H9 (cell line): ENCODE measurements around the gene KLK15. TPM values are rescaled to one million over a fixed set of nuclear protein-coding genes. Genes with fewer than 3 reads are reported as not detected.

Experiments
- DNase-seq: peaks from one replicate; pipeline ENCODE4 v3.0.0-alpha.2; 2017
- H2AFZ ChIP-seq: one replicate; pipeline ENCODE4 v1.6.1; 2013; ENCODE audit warnings: mild to moderate bottlenecking, low read length, control low read depth, moderate library complexity
- H2AK5ac ChIP-seq: 2 replicates; pipeline ENCODE4 v1.6.1; 2013; ENCODE audit warnings: low read length, control low read depth, mixed read lengths; ENCODE audit not compliant: insufficient read length
- H2BK120ac ChIP-seq: one replicate; pipeline ENCODE4 v1.6.1; 2013; ENCODE audit warnings: low read depth, mild to moderate bottlenecking, low read length, control low read depth, inconsistent platforms; ENCODE audit not compliant: poor library complexity, severe bottlenecking
- H2BK12ac ChIP-seq: 2 replicates; pipeline ENCODE4 v1.6.1; 2013; ENCODE audit warnings: low read length, control low read depth, mixed read lengths, low read depth; ENCODE audit not compliant: insufficient read length
- H2BK15ac ChIP-seq: 2 replicates; pipeline ENCODE4 v1.6.1; 2013; ENCODE audit warnings: low read depth, low read length, control low read depth
- H2BK20ac ChIP-seq: one replicate; pipeline ENCODE4 v1.6.1; 2013; ENCODE audit warnings: low read depth, mild to moderate bottlenecking, low read length, control low read depth, inconsistent platforms; ENCODE audit not compliant: poor library complexity, severe bottlenecking
- H2BK5ac ChIP-seq: 2 replicates; pipeline ENCODE4 v1.6.1; 2013; ENCODE audit warnings: low read length, control low read depth, mixed read lengths; ENCODE audit not compliant: insufficient read length
- H3K14ac ChIP-seq: 2 replicates; pipeline ENCODE4 v1.6.1; 2013; ENCODE audit warnings: low read length, control low read depth; ENCODE audit not compliant: insufficient read depth
- H3K18ac ChIP-seq: 2 replicates; pipeline ENCODE4 v1.6.1; 2013; ENCODE audit warnings: low read depth, mild to moderate bottlenecking, mixed read lengths, low read length, control low read depth; ENCODE audit not compliant: insufficient read length
- H3K23ac ChIP-seq: 2 replicates; pipeline ENCODE4 v1.6.1; 2013; ENCODE audit warnings: low read length, control low read depth, mixed read lengths, low read depth; ENCODE audit not compliant: insufficient read length
- H3K23me2 ChIP-seq: 2 replicates; pipeline ENCODE4 v1.6.1; 2013; ENCODE audit warnings: low read depth, mild to moderate bottlenecking, mixed read lengths, low read length, control low read depth; ENCODE audit not compliant: insufficient read length, poor library complexity, severe bottlenecking
- H3K27ac ChIP-seq: 2 replicates; pipeline ENCODE4 v1.5.1; 2013; ENCODE audit warnings: low read length, control low read depth, mixed read lengths, low read depth; ENCODE audit not compliant: insufficient read length
- H3K27me3 ChIP-seq: 2 replicates; pipeline ENCODE4 v1.6.1; 2013; ENCODE audit warnings: low read length, control low read depth, inconsistent platforms; ENCODE audit not compliant: insufficient read depth
- H3K4ac ChIP-seq: 2 replicates; pipeline ENCODE4 v1.6.1; 2013; ENCODE audit warnings: low read depth, mild to moderate bottlenecking, control low read depth, inconsistent platforms, low read length, moderate library complexity
- H3K4me1 ChIP-seq: 2 replicates; pipeline ENCODE4 v1.6.1; 2013; ENCODE audit warnings: low read length, control low read depth, inconsistent platforms; ENCODE audit not compliant: insufficient read depth
- H3K4me2 ChIP-seq: 2 replicates; pipeline ENCODE4 v1.6.1; 2013; ENCODE audit warnings: low read length, control low read depth, mixed read lengths; ENCODE audit not compliant: insufficient read length, insufficient read depth
- H3K56ac ChIP-seq: 2 replicates; pipeline ENCODE4 v1.6.1; 2013; ENCODE audit warnings: low read depth, mild to moderate bottlenecking, mixed read lengths, low read length, control low read depth; ENCODE audit not compliant: insufficient read length
- H3K79me1 ChIP-seq: 2 replicates; pipeline ENCODE4 v1.6.1; 2013; ENCODE audit warnings: low read depth, mild to moderate bottlenecking, moderate library complexity, low read length, control low read depth, inconsistent platforms; ENCODE audit not compliant: insufficient read depth, poor library complexity, severe bottlenecking
- H3K79me2 ChIP-seq: 2 replicates; pipeline ENCODE4 v1.6.1; 2013; ENCODE audit warnings: low read length, control low read depth, inconsistent platforms; ENCODE audit not compliant: insufficient read depth
- H3K9ac ChIP-seq: 2 replicates; pipeline ENCODE4 v1.6.1; 2013; ENCODE audit warnings: low read length, control low read depth, mixed read lengths; ENCODE audit not compliant: insufficient read length; ENCODE audit errors: extremely low read depth
- H3K9me3 ChIP-seq: one replicate; pipeline ENCODE4 v1.6.1; 2013; ENCODE audit warnings: low read depth, low read length, inconsistent platforms; ENCODE audit not compliant: control insufficient read depth
- H3T11ph ChIP-seq: one replicate; pipeline ENCODE4 v1.6.1; 2013; ENCODE audit warnings: mild to moderate bottlenecking, low read length, control low read depth, inconsistent platforms
- H4K20me1 ChIP-seq: one replicate; pipeline ENCODE4 v1.6.1; 2013; ENCODE audit not compliant: control insufficient read depth, insufficient read length, insufficient read depth
- H4K5ac ChIP-seq: 2 replicates; pipeline ENCODE4 v1.6.1; 2013; ENCODE audit warnings: low read depth, mild to moderate bottlenecking, mixed read lengths, low read length, control low read depth; ENCODE audit not compliant: insufficient read length
- H4K8ac ChIP-seq: replicated peaks from 2 replicates; pipeline ENCODE4 v1.6.1; 2013; ENCODE audit warnings: low read length, control low read depth, mixed read lengths, low read depth; ENCODE audit not compliant: insufficient read length
- H4K91ac ChIP-seq: 2 replicates; pipeline ENCODE4 v1.6.1; 2013; ENCODE audit warnings: low read depth, mild to moderate bottlenecking, moderate library complexity, mixed read lengths, low read length, control low read depth; ENCODE audit not compliant: insufficient read length
- H3K27ac Mint-ChIP-seq, 3 experiments: 2 replicates in 2 of 3; 3 replicates in 1 of 3; pipeline ENCODE4 v1.8.0; 2020 to 2021; ENCODE audit warnings: mixed read lengths in 3 of 3, mild to moderate bottlenecking in 1 of 3, moderate library complexity in 1 of 3
- H3K27me3 Mint-ChIP-seq: 2 replicates; pipeline ENCODE4 v1.8.0; 2021; ENCODE audit warnings: low read depth, mild to moderate bottlenecking, moderate library complexity, mixed read lengths
- H3K36me3 Mint-ChIP-seq, 3 experiments: 2 replicates in 2 of 3; 3 replicates in 1 of 3; pipeline ENCODE4 v1.8.0; 2020 to 2021; ENCODE audit warnings: low read depth in 3 of 3, mixed read lengths in 3 of 3; ENCODE audit not compliant: insufficient read depth in 1 of 3
- H3K4me1 Mint-ChIP-seq, 2 experiments: 2 replicates each; pipeline ENCODE4 v1.8.0; 2020; ENCODE audit warnings: mixed read lengths in 2 of 2
- H3K4me3 Mint-ChIP-seq, 2 experiments: 2 replicates in 1 of 2; 3 replicates in 1 of 2; pipeline ENCODE4 v1.8.0; 2020 to 2021; ENCODE audit warnings: mild to moderate bottlenecking in 2 of 2, mixed read lengths in 2 of 2, moderate library complexity in 1 of 2
- H3K9me3 Mint-ChIP-seq, 2 experiments: 2 replicates in 1 of 2; 3 replicates in 1 of 2; pipeline ENCODE4 v1.8.0; 2020; ENCODE audit warnings: mild to moderate bottlenecking in 2 of 2, mixed read lengths in 2 of 2, moderate library complexity in 1 of 2
- WGBS: extraction: QIAGEN DNeasy Blood & Tissue Kit; methylation state at CpG from one replicate; pipeline ENCODE4 v1.1.7; 2013; ENCODE audit warnings: missing lambda C conversion rate, low lambda C conversion rate, mixed read lengths; ENCODE audit not compliant: insufficient read length; ENCODE audit errors: extremely low coverage; 5-methylcytosine and 5-hydroxymethylcytosine counted together
- total RNA-seq: library from RNA; stranded (reverse); gene quantifications from 2 replicates; pipeline ENCODE4 v1.2.1, GENCODE V29; 2021
- TF ChIP-seq, protein P1 (sequence below): fragments of 200-600 bp; sonication (generic); conservative IDR thresholded peaks from 3 replicates; pipeline ENCODE4 v1.8.0; 2021; ENCODE audit warnings: antibody characterized with exemption, mild to moderate bottlenecking

The KLK15 gene
- total RNA-seq, 1 experiment from 2014 or later, result not detected

GRCh38 chr19:50877338-50877737 lies 44.0 kb upstream of the KLK15 start:
- Mint-ChIP-seq H3K27me3 (peaks cover 37% of the 10 kb centered on the region), H3K27ac (no peak overlapping the region; a peak in 1 of 7 replicates), H3K4me1 (peaks cover 4 to 10% of the 10 kb centered on the region in 2 experiments; a peak in 2 of 4 replicates), H3K36me3 (no peaks in the 10 kb centered on the region), H3K9me3 (peaks cover 0 to 1% of the 10 kb centered on the region in 2 experiments; a peak in 1 of 5 replicates), H3K4me3 (no peak overlapping the region)
- no peak overlapping the region for H4K91ac ChIP-seq
- H3K4me1 ChIP-seq, result no peaks in the 10 kb centered on the region; the same call in 1 of the 2 replicates
- no peak overlapping the region for H3K9ac ChIP-seq
- no peaks in the 10 kb centered on the region; the same call in 1 of the 2 replicates for H3K27me3 ChIP-seq
- no peak overlapping the region for H3K23ac ChIP-seq
- WGBS, result no CpG with 5 or more reads among the region's 8 CpGs
- H4K5ac ChIP-seq, result no peak overlapping the region
- no peaks in the 10 kb centered on the region for H3K9me3 ChIP-seq
- H2BK15ac ChIP-seq, result no peak overlapping the region
- H2BK20ac ChIP-seq, result no peak overlapping the region
- no peak overlapping the region for H3K4ac ChIP-seq
- no peak overlapping the region for H2BK12ac ChIP-seq
- H2BK120ac ChIP-seq, result no peak overlapping the region
- no peaks in the 10 kb centered on the region for H3K79me2 ChIP-seq
- peak; percentile 59 for DNase-seq
- no peak overlapping the region for H3T11ph ChIP-seq
- H3K23me2 ChIP-seq, result no peaks in the 10 kb centered on the region
- no peak overlapping the region for H3K56ac ChIP-seq
- no peak overlapping the region for H2BK5ac ChIP-seq
- no peaks in the 10 kb centered on the region for H4K20me1 ChIP-seq
- H3K27ac ChIP-seq, result no peak overlapping the region
- H2AFZ ChIP-seq, result no peak overlapping the region
- H4K8ac ChIP-seq, result no peak overlapping the region
- H2AK5ac ChIP-seq, result no peak overlapping the region
- H3K4me2 ChIP-seq, result no peak overlapping the region
- no peaks in the 10 kb centered on the region for H3K79me1 ChIP-seq
- no peak overlapping the region for H3K14ac ChIP-seq
- TF ChIP-seq, protein P1, sequence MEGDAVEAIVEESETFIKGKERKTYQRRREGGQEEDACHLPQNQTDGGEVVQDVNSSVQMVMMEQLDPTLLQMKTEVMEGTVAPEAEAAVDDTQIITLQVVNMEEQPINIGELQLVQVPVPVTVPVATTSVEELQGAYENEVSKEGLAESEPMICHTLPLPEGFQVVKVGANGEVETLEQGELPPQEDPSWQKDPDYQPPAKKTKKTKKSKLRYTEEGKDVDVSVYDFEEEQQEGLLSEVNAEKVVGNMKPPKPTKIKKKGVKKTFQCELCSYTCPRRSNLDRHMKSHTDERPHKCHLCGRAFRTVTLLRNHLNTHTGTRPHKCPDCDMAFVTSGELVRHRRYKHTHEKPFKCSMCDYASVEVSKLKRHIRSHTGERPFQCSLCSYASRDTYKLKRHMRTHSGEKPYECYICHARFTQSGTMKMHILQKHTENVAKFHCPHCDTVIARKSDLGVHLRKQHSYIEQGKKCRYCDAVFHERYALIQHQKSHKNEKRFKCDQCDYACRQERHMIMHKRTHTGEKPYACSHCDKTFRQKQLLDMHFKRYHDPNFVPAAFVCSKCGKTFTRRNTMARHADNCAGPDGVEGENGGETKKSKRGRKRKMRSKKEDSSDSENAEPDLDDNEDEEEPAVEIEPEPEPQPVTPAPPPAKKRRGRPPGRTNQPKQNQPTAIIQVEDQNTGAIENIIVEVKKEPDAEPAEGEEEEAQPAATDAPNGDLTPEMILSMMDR, result no peak
- H3K18ac ChIP-seq, result peak overlapping the region; percentile 1
